Activated naive CD4-positive, alpha-beta T cell (primary cell): Measurements from ENCODE around the gene PELI3.

Experiments used
- DNase-seq, 4 experiments: peaks; one replicate each; lab custom pipeline; 2025; lab: John Stamatoyannopoulos, UW

PELI3 gene

DNA sequence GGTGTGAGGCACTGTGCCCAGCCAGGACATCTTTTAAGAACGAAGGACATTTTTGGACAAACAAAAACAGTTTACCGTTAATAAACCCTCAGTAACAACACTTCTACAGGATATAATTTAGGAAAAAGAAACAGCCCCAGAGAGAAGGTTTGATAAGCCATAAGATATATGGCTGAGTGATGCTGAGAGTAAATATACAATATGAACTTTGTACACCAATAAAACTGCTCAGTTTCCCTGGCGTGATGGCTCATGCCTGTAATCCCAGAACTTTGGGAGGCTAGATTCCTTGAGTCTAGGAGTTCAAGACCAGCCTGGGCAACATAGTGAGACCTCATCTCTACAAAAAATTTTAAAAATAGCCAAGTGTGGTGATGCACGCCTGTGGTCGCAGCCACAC is 31.8 kb downstream of the PELI3 start:
- DNase-seq: no peak

GRCh38 chr11:66505276-66505816 is 38.6 kb downstream of the PELI3 start:
- no peak for DNase-seq

- DNase-seq: no peak
Measured at GRCh38 chr11:66509131-66509561, 42.4 kb downstream of the PELI3 start.

- peak; percentile 58 to 81 (median 72) for DNase-seq
Measured at GRCh38 chr11:66510271-66510989, 43.7 kb downstream of the PELI3 start, which contains the start of gene BBS1. Gene BBS1, plus strand, starts transcription at chr11:66510635. Its CDS starts 25 bp downstream, at chr11:66510660.

- no peak for DNase-seq
Measured at GRCh38 chr11:66510990-66511339, 44.3 kb downstream of the PELI3 start.

DNA sequence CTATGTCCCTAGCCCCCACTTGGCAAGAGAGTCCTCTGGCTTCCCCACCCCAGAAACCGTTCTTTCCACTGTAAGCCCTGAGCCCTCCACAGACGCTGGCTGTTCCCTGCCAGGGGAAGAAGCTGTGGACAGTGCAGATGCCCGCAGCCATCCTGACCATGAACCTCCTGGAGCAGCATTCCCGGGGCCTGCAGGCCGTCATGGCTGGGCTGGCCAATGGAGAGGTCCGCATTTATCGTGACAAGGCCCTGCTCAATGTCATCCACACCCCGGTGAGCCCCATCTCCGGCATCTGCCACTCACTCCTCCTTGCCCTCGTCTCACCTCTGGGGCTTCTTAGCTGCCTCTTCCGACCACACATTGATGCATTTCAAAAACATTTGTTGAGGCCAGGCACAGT is 56.9 kb downstream of the PELI3 start:
- no peak for DNase-seq

- DNase-seq: no peak
Measured at GRCh38 chr11:66524304-66525040, 57.8 kb downstream of the PELI3 start.
